Endodermal cell (in vitro differentiated cells): ENCODE results near the gene SMIM7. TPM values are rescaled to one million over a fixed set of nuclear protein-coding genes. Genes with fewer than 3 reads are reported as not detected.

ENCODE experiments used
- DNase-seq: peaks from one replicate; pipeline ENCODE4 v3.0.0-alpha.2; 2017
- H3K27ac ChIP-seq: 2 replicates; pipeline ENCODE4 v1.5.1; 2013; ENCODE audit warnings: mild to moderate bottlenecking, low read depth, low read length, moderate library complexity
- H3K27me3 ChIP-seq: 2 replicates; pipeline ENCODE4 v1.6.1; 2013; ENCODE audit warnings: mild to moderate bottlenecking, low read length, moderate library complexity; ENCODE audit not compliant: insufficient read depth, control insufficient read depth, poor library complexity, severe bottlenecking
- H3K36me3 ChIP-seq: 2 replicates; pipeline ENCODE4 v1.7.0; 2013; ENCODE audit warnings: mild to moderate bottlenecking, low read length, moderate library complexity; ENCODE audit not compliant: control insufficient read depth, insufficient read depth
- H3K4me1 ChIP-seq: one replicate; pipeline ENCODE4 v1.7.0; 2013; ENCODE audit warnings: low read length; ENCODE audit not compliant: control insufficient read depth, insufficient read depth
- H3K4me3 ChIP-seq: 2 replicates; pipeline ENCODE4 v1.5.1; 2013; ENCODE audit warnings: mild to moderate bottlenecking, low read length, moderate library complexity
- H3K9ac ChIP-seq: 2 replicates; pipeline ENCODE4 v1.6.1; 2013; ENCODE audit warnings: mild to moderate bottlenecking, low read length, moderate library complexity; ENCODE audit not compliant: poor library complexity, severe bottlenecking; ENCODE audit errors: extremely low read depth
- H3K9me3 ChIP-seq: 2 replicates; pipeline ENCODE4 v1.6.1; 2013; ENCODE audit warnings: mild to moderate bottlenecking, low read length, moderate library complexity; ENCODE audit not compliant: control insufficient read depth
- H3K27ac Mint-ChIP-seq: 2 replicates; pipeline ENCODE4 v1.8.0; 2020; ENCODE audit warnings: mixed read lengths
- H3K27me3 Mint-ChIP-seq: 2 replicates; pipeline ENCODE4 v1.8.0; 2021; ENCODE audit warnings: mild to moderate bottlenecking, mixed read lengths; ENCODE audit not compliant: insufficient read depth
- H3K36me3 Mint-ChIP-seq: 2 replicates; pipeline ENCODE4 v1.8.0; 2020; ENCODE audit warnings: low read depth, mixed read lengths
- H3K4me1 Mint-ChIP-seq: 2 replicates; pipeline ENCODE4 v1.8.0; 2020; ENCODE audit warnings: mixed read lengths
- H3K4me3 Mint-ChIP-seq: 2 replicates; pipeline ENCODE4 v1.8.0; 2020; ENCODE audit warnings: mild to moderate bottlenecking, moderate library complexity, mixed read lengths
- H3K9me3 Mint-ChIP-seq: 2 replicates; pipeline ENCODE4 v1.8.0; 2020; ENCODE audit warnings: mild to moderate bottlenecking, mixed read lengths
- WGBS, 2 experiments: methylation state at CpG; one replicate each; pipeline versions ENCODE4 v1.1.5 to v1.1.7; 2013; ENCODE audit warnings: missing lambda C conversion rate in 2 of 2, mixed read lengths in 1 of 2; ENCODE audit not compliant: insufficient coverage in 1 of 2, insufficient read length in 1 of 2; 5-methylcytosine and 5-hydroxymethylcytosine counted together
- total RNA-seq, 2 donors: library from RNA; stranded (reverse); fragmentation: NEBNext Ultra II Directional in 1 of 2; extraction: Animal tissue kit (Norgen Biotek cat#: 25700) in 1 of 2; gene quantifications; 2 replicates in 1 of 2; 3 replicates in 1 of 2; pipeline ENCODE4 v1.2.1, GENCODE V29; 2021
- TF ChIP-seq, protein P1 (sequence below): fragments of 200-600 bp; sonication (generic); conservative IDR thresholded peaks from 2 replicates; pipeline ENCODE4 v1.5.0; 2021; ENCODE audit warnings: antibody characterized with exemption, mild to moderate bottlenecking

The SMIM7 gene
- total RNA-seq, 2 donors from 2014 or later: 57.6 to 91.4 TPM

DNA sequence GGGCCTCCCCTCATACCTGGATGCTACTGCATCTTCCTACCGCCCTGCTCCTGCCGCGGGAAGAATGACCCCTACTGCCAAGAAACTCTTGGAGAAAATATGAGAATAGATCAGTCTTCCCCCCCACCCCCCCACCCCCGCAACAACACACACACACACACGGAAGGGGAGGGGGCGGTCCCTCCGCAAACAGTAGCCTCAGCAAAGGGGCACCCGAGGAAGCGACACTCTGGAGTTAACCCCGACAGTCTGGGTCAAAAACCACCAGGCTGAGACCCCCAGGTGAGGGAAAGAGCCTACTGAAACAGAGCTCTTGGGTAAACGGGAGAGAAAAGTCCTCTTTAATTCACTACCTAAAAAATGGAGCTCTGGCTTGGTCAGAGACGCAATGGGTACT is 33.1 kb downstream of the SMIM7 start:
- Histone ChIP-seq H3K27me3 (no peaks in the 10 kb centered on the region), H3K27ac (no peak overlapping the region), H3K9me3 (no peaks in the 10 kb centered on the region), H3K4me1 (peaks cover 5% of the 10 kb centered on the region), H3K36me3 (peaks cover 31% of the 10 kb centered on the region), H3K9ac (peak overlapping the region; percentile 58), H3K4me3 (peak overlapping the region; percentile 86)
- Mint-ChIP-seq H3K27me3 (no peaks in the 10 kb centered on the region), H3K36me3 (peaks cover 14% of the 10 kb centered on the region), H3K9me3 (no peaks in the 10 kb centered on the region), H3K4me1 (peaks cover 27% of the 10 kb centered on the region), H3K4me3 (peak overlapping the region; percentile 93), H3K27ac (peak overlapping the region; percentile 90)
- no peak for DNase-seq
- TF ChIP-seq, protein P1, sequence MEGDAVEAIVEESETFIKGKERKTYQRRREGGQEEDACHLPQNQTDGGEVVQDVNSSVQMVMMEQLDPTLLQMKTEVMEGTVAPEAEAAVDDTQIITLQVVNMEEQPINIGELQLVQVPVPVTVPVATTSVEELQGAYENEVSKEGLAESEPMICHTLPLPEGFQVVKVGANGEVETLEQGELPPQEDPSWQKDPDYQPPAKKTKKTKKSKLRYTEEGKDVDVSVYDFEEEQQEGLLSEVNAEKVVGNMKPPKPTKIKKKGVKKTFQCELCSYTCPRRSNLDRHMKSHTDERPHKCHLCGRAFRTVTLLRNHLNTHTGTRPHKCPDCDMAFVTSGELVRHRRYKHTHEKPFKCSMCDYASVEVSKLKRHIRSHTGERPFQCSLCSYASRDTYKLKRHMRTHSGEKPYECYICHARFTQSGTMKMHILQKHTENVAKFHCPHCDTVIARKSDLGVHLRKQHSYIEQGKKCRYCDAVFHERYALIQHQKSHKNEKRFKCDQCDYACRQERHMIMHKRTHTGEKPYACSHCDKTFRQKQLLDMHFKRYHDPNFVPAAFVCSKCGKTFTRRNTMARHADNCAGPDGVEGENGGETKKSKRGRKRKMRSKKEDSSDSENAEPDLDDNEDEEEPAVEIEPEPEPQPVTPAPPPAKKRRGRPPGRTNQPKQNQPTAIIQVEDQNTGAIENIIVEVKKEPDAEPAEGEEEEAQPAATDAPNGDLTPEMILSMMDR: no peak
- 3 to 10% methylated on average over 5 to 11 of the region's 12 CpGs for whole genome bisulfite sequencing, 2 experiments

DNA sequence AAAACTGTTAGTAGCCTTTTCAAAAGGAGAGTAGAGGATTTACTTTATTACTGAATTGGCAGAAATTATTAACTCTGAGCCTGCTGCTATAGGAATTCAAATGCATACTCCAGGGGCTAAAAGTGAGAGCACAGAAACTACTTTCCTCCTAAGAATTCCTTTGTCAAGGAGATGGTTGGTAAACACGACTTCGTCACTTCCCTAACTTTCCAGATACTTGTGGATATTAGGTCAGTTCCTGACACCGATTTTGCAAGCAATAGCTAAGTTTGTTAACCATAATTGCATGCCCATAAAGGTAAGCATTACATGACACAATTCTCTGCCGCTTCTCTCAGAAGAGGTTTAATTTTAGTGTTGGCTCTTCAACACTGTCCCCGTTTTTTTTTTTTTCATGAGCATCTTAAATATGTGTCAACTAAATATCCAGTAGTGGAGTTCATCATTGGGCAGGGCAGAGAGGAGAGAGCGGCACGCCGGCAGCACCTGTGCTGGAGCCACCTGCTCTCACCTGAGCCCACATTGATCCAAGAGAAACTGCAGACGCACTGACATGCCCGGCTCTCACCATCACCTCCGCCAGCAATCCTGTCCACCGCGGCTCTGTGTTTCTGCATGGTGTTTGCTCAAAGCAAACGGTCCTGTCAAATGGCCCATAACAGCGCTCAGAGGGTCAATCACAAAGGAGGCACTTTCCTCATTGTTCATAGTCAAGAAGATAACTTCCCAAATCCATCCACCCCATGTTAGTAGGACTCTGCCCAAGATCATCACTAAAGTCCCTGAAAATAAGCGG is 34.6 kb downstream of the SMIM7 start:
- DNase-seq: no peak
- Histone ChIP-seq H3K9me3 (no peaks in the 10 kb centered on the region), H3K4me3 (no peak overlapping the region), H3K4me1 (peaks cover 5% of the 10 kb centered on the region), H3K27ac (no peak overlapping the region), H3K36me3 (peaks cover 29% of the 10 kb centered on the region), H3K27me3 (no peaks in the 10 kb centered on the region), H3K9ac (no peak overlapping the region)
- H3K27ac Mint-ChIP-seq: peak overlapping the region; percentile 76
- H3K4me1 Mint-ChIP-seq: peaks cover 33% of the 10 kb centered on the region
- peak overlapping the region; percentile 93 for H3K4me3 Mint-ChIP-seq
- peaks cover 6% of the 10 kb centered on the region for H3K36me3 Mint-ChIP-seq
- no peaks in the 10 kb centered on the region for H3K9me3 Mint-ChIP-seq
- TF ChIP-seq, protein P1: no peak
- 87 to 89% methylated on average over 13 to 16 of the region's 16 CpGs for WGBS, 2 experiments
- H3K27me3 Mint-ChIP-seq: no peaks in the 10 kb centered on the region

DNA sequence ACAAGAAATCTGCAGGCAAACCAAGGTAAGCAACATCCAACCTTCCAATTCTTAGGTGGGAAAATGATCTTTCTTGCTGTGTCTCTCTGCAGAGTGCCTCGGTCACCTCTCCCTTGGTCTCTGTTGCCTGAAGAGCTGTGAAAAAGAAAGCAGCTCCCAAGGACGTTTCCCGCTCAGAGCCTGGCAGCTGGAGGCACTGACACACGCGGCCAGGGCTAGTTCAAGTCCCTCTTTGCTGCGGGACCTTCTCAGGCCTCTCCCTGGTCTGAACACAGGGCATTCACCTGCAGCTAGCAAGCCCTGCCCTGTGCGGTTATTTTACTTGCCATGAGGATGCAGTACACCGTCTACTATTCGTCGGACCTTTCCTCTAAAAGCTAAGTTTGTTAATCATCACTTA is 35.7 kb downstream of the SMIM7 start:
- H3K9me3 ChIP-seq: no peaks in the 10 kb centered on the region
- H3K4me1 ChIP-seq: peaks cover 4% of the 10 kb centered on the region
- H3K9me3 Mint-ChIP-seq: no peaks in the 10 kb centered on the region
- H3K4me1 Mint-ChIP-seq: peaks cover 32% of the 10 kb centered on the region
- H3K27ac Mint-ChIP-seq: peak overlapping the region; percentile 76
- no peak overlapping the region for H3K9ac ChIP-seq
- H3K4me3 Mint-ChIP-seq: no peak overlapping the region
- H3K36me3 Mint-ChIP-seq: peaks cover 6% of the 10 kb centered on the region
- WGBS, 2 experiments: 93 to 98% methylated on average over 9 to 10 of the region's 10 CpGs
- DNase-seq: no peak
- no peak overlapping the region for H3K4me3 ChIP-seq
- no peak overlapping the region for H3K27ac ChIP-seq
- no peaks in the 10 kb centered on the region for H3K27me3 Mint-ChIP-seq
- TF ChIP-seq, protein P1: no peak
- no peaks in the 10 kb centered on the region for H3K27me3 ChIP-seq
- peaks cover 24% of the 10 kb centered on the region for H3K36me3 ChIP-seq
